GM12801 (cell line): Measurements from ENCODE around the gene NEK9.

Source experiments
- CTCF ChIP-seq: IDR thresholded peaks from one replicate; pipeline ENCODE4 v1.5.1; 2011; ENCODE audit warnings: control low read depth; ENCODE audit not compliant: insufficient read length; ENCODE audit errors: extremely low read depth

NEK9 gene

GRCh38 chr14:75126679-75127473 is at the start of gene NEK9:
TSS of gene NEK9 (minus strand) at chr14:75127048. CDS start at chr14:75126921, 127 bp downstream.
- TF ChIP-seq CTCF = no peak

GRCh38 chr14:75176142-75176820 is 49.4 kb upstream of the NEK9 start, which contains the start of gene TMED10:
TSS of gene TMED10 (minus strand) at chr14:75176612. CDS start at chr14:75176579, 33 bp downstream.
- TF ChIP-seq CTCF = no peak

GRCh38 chr14:75175677-75176141 is 48.9 kb upstream of the NEK9 start:
- no peak for TF ChIP-seq CTCF

- TF ChIP-seq CTCF = no peak
Observed at GRCh38 chr14:75174066-75174465, 47.2 kb upstream of the NEK9 start.

DNA sequence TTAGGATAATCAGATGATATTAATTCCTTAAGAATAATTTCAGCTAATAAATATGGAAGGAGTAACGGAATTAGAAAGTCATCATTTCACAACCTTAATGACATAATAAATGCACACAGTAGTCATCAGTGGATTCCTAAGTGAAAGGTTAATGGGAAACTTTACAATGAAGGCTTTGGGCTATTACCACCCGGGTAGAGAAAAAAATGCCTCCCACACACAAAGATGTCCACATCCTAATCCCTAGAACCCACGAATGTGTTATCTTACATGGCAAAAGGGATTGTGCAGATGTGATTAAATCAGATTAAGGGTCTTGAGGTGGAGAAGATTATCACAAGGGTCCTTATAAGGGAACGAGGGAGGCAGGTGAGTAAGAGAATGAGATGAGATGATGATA is 43.9 kb upstream of the NEK9 start:
- TF ChIP-seq CTCF = no peak

DNA sequence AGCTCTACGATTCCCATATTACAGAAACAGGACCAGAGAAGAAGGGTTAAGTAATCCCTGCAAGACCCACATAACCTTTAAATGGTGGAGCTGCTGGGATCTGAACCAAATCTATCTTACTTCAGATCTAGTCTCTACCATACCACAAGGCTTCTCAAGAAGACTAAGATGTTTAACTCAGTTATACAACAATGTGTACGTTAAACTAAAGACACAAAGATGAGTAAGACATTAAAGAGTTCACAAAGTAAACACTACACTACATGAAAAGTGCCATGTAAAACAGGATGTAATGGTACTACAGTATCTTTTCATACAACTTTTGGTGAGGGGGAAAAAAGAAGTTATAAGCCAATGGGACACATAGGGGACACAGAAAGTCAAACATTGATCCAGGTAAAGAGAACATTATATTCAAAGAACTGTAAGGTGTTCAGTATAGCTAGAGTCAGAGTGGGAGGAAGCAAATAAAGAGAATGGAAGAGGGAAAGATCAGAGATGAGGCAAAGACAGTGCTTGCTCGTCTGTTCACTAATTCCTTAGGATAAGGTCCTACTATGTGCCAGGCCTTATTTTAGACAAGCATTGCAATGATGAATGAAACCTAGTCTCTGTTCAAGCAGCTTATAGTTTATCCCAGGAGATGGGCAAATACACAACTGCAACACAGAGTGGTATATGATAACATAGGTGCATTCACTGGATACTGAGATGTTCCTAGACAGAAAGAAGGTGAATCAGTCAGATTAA is 41.9 kb upstream of the NEK9 start:
- no peak for TF ChIP-seq CTCF

DNA sequence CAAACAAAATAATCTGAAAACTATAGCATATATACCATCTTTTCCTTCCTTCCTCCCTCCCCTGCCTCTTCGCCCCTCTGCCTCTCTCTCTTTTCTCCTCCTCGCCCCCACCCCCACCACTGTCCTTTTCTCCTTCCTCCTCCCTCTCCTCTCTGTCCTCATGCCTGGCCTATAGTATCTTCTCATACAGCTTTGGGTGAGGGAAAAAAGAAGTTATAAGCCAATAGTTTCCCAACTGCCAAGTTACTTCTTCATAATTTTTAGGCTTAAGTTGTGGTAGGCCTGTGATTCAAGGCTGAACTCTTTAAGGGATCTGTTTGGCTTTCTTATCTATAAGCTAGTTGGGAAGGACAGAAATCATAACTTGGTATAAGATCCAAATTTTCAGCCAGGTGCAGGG is 40.5 kb upstream of the NEK9 start:
- TF ChIP-seq CTCF = no peak
